Measurements from ENCODE around the gene ZNF467. TPM values are rescaled to one million over a fixed set of nuclear protein-coding genes. Genes with fewer than 3 reads are reported as not detected.

ZNF467 gene
- total and polyA plus RNA-seq, 4 experiments from 2014 or later = 1.2 to 3.9 (median 2.5) TPM

DNA sequence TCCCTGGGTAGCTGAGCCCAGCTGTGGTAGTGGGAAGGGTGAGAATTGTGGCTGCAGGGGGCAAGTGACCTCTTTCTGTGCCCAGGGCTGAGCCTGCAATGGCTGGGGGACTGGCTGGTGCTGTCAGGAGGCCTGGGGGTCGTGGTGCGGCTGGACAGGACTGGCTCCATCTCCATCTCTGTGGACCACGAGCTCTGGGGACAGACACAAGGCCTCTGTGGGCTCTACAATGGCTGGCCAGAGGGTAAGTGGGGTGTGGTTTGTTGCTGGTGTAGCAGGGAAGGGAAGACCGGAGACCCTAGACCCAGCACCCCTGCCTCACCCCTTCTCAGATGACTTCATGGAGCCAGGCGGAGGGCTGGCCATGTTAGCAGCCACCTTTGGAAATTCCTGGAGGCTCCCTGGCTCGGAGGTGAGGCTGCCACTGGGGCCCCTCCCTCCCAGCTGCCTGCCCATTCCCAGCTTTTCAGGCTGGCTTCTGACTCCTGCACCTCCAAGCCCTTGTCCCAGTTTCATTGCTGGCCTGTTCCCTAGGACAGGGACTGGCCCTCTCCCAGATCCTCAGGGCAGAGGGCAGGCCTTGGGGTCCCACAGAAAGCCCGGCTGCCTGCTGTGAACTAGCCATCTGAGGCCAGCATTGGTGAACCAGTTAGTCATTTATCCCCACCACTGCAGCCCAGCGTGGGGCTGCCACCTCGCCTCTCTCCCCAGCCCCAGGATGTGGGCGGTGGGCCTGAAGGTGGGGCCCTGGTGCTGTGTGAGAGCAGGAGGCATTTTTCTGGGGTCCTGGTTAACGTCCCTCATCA is 5.5 kb upstream of the ZNF467 start:
- intact Hi-C loops (cut with micrococcal nuclease) = no loop called here
- Mint-ChIP-seq H3K27me3 (no peaks in the 10 kb centered on the region), H3K27ac (no peak overlapping the region), H3K4me3 (no peak overlapping the region), H3K36me3 (no peaks in the 10 kb centered on the region), H3K9me3 (no peaks in the 10 kb centered on the region), H3K4me1 (peaks cover 3 to 12% (median 4%) of the 10 kb centered on the region in 4 donors)
- Histone ChIP-seq H3K4me3 (ENCODE audit: low read length in 2 of 2) (no peak overlapping the region), H3K9me3 (ENCODE audit: control insufficient read depth in 1 of 2, low read length in 2 of 2) (no peaks in the 10 kb centered on the region), H3K4me1 (ENCODE audit: insufficient read depth, low read length) (peaks cover 8% of the 10 kb centered on the region), H3K27ac (ENCODE audit: low read depth, low read length) (no peak overlapping the region), H3K27me3 (ENCODE audit: insufficient read depth, low read length) (no peaks in the 10 kb centered on the region), H3K36me3 (ENCODE audit: insufficient read depth, low read length) (no peaks in the 10 kb centered on the region)
- POLR2A ChIA-PET (ENCODE audit: partially characterized antibody) = no interaction called here
- CTCF ChIA-PET (ENCODE audit: partially characterized antibody) = no interaction called here
- no peak for DNase-seq

DNA sequence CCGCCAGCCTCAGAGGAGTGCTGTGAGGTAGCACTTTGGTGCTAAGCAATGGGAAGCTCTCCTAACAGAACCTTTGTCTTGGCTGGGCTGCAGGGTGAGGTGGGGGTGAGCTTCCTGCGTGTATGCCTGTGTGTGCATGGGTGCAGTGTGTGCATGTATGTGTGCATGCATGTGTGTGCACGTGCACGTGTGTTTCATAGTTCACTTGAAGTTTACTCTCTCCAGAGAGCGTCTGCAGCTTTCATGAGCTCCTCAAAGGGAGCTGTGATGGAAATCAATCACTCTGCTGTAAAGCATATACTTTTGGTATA is 4.9 kb upstream of the ZNF467 start:
- Mint-ChIP-seq H3K9me3 (no peaks in the 10 kb centered on the region), H3K27me3 (no peaks in the 10 kb centered on the region), H3K27ac (no peak overlapping the region), H3K36me3 (no peaks in the 10 kb centered on the region), H3K4me3 (peak overlapping the region in 1 of 8 donors; percentile 15), H3K4me1 (peaks cover 3 to 12% (median 4%) of the 10 kb centered on the region in 4 donors)
- intact Hi-C loops (cut with micrococcal nuclease) = no loop called here
- H3K27me3 ChIP-seq (ENCODE audit: insufficient read depth, low read length) = no peaks in the 10 kb centered on the region
- H3K27ac ChIP-seq (ENCODE audit: low read depth, low read length) = no peak overlapping the region
- H3K36me3 ChIP-seq (ENCODE audit: insufficient read depth, low read length) = no peaks in the 10 kb centered on the region
- H3K4me1 ChIP-seq (ENCODE audit: insufficient read depth, low read length) = peaks cover 8% of the 10 kb centered on the region
- ChIA-PET CTCF (ENCODE audit: partially characterized antibody) (no interaction called here), POLR2A (ENCODE audit: partially characterized antibody) (no interaction called here)
- DNase-seq = no peak
- no peaks in the 10 kb centered on the region for H3K9me3 ChIP-seq (ENCODE audit: control insufficient read depth in 1 of 2, low read length in 2 of 2)
- no peak overlapping the region for H3K4me3 ChIP-seq (ENCODE audit: low read length in 2 of 2)

DNA sequence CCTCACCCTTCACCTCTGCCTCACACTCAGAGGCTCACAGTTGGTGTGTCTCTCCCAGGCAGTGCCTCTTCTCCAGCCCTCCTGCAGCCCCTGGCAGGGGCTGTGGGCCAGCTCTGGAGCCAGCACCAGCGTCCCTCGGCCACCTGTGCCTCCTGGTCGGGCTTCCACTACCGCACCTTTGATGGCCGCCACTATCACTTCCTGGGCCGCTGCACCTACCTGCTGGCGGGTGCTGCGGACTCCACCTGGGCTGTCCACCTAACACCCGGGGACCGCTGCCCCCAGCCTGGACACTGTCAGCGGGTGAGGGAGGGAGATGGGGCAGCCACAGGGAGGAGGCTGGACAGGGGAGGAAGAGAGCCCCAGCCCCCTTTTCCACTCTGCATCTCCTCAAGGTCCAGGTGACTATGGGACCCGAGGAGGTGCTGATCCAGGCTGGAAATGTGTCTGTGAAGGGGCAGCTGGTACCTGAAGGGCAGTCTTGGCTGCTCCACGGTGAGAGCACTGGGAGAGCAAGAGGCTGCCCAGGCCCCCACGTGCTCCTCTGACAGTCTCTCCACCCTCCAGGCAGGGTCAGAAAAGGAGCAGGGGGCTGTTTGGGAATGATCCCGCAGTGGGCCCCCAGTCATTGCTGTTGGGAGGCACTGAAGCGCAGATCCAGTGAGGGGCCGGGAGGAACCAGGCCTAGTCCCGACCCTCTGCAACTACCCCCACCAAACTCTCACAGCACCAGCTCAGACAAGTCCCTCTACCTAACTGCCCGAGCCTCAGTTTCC is 4.4 kb upstream of the ZNF467 start:
- no peak overlapping the region for H3K4me3 ChIP-seq (ENCODE audit: low read length in 2 of 2)
- H3K27ac ChIP-seq (ENCODE audit: low read depth, low read length) = no peak overlapping the region
- peaks cover 3 to 12% (median 5%) of the 10 kb centered on the region in 4 donors for H3K4me1 Mint-ChIP-seq
- intact Hi-C loops (cut with micrococcal nuclease) = no loop called here
- H3K36me3 ChIP-seq (ENCODE audit: insufficient read depth, low read length) = no peaks in the 10 kb centered on the region
- no peaks in the 10 kb centered on the region for H3K9me3 Mint-ChIP-seq
- no peak for DNase-seq
- H3K27me3 Mint-ChIP-seq = no peaks in the 10 kb centered on the region
- CTCF ChIA-PET (ENCODE audit: partially characterized antibody) = no interaction called here
- no peaks in the 10 kb centered on the region for H3K36me3 Mint-ChIP-seq
- POLR2A ChIA-PET (ENCODE audit: partially characterized antibody) = no interaction called here
- H3K9me3 ChIP-seq (ENCODE audit: control insufficient read depth in 1 of 2, low read length in 2 of 2) = no peaks in the 10 kb centered on the region
- no peaks in the 10 kb centered on the region for H3K27me3 ChIP-seq (ENCODE audit: insufficient read depth, low read length)
- peak overlapping the region in 1 of 7 donors; percentile 40 for H3K27ac Mint-ChIP-seq
- H3K4me1 ChIP-seq (ENCODE audit: insufficient read depth, low read length) = peaks cover 8% of the 10 kb centered on the region
- peak overlapping the region in 1 of 8 donors; percentile 15 for H3K4me3 Mint-ChIP-seq

DNA sequence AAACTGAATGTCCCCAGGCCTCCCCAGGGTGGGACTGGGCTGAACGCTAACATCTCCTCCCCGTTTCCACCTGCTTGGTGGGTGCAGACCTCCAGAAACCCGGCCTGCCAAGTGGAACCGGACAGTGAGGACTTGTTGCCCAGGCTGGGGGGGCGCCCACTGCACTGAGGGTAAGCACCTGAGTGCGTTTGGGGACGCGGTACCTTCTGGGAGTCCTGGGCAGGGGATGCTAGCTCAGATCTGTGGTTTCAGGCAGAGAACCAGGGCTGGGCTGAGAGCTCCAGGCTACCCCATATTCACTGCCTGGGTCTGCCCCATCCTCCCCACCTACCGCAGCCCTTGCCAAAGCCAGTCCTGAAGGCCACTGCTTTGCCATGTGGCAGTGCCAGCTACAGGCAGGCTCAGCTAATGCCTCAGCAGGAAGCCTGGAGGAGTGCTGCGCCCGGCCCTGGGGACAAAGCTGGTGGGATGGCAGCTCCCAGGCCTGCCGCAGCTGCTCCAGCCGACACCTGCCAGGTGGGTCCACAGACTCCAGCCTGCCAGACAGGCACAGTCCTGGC is 3.5 kb upstream of the ZNF467 start:
- Histone ChIP-seq H3K27me3 (ENCODE audit: insufficient read depth, low read length) (no peaks in the 10 kb centered on the region), H3K36me3 (ENCODE audit: insufficient read depth, low read length) (no peaks in the 10 kb centered on the region), H3K27ac (ENCODE audit: low read depth, low read length) (no peak overlapping the region), H3K4me3 (ENCODE audit: low read length in 2 of 2) (no peak overlapping the region), H3K9me3 (ENCODE audit: control insufficient read depth in 1 of 2, low read length in 2 of 2) (no peaks in the 10 kb centered on the region), H3K4me1 (ENCODE audit: insufficient read depth, low read length) (peaks cover 8% of the 10 kb centered on the region)
- H3K4me3 Mint-ChIP-seq = no peak overlapping the region
- intact Hi-C loops (cut with micrococcal nuclease) = no loop called here
- H3K4me1 Mint-ChIP-seq = peaks cover 3 to 12% (median 5%) of the 10 kb centered on the region in 4 donors
- ChIA-PET POLR2A (ENCODE audit: partially characterized antibody) (no interaction called here), CTCF (ENCODE audit: partially characterized antibody) (no interaction called here)
- DNase-seq = no peak
- no peaks in the 10 kb centered on the region for H3K9me3 Mint-ChIP-seq
- H3K36me3 Mint-ChIP-seq = no peaks in the 10 kb centered on the region
- H3K27me3 Mint-ChIP-seq = no peaks in the 10 kb centered on the region
- no peak overlapping the region for H3K27ac Mint-ChIP-seq

DNA sequence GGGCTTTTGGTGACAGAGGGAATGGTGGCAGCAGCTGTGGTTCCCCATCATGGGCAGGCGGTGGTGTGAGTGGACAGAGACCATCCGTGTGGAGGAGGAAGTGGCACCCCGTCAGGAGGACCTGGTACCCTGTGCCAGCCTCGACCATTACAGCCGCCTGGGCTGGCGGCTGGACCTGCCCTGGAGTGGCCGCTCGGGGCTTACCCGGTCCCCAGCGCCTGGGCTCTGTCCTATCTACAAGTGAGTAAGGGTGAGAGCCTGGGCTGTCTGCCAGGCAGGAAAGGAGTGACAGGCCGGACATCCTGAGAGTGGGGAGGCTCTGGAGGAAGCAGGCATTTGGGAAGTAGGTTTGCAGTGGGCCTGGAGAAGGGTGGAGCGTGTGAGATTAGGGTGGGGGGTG is 2.9 kb upstream of the ZNF467 start:
- DNase-seq = no peak
- intact Hi-C loops (cut with micrococcal nuclease) = no loop called here
- H3K27ac Mint-ChIP-seq = no peak overlapping the region
- Histone ChIP-seq H3K36me3 (ENCODE audit: insufficient read depth, low read length) (no peaks in the 10 kb centered on the region), H3K4me3 (ENCODE audit: low read length in 2 of 2) (no peak overlapping the region), H3K9me3 (ENCODE audit: control insufficient read depth in 1 of 2, low read length in 2 of 2) (no peaks in the 10 kb centered on the region), H3K4me1 (ENCODE audit: insufficient read depth, low read length) (peaks cover 10% of the 10 kb centered on the region), H3K27ac (ENCODE audit: low read depth, low read length) (no peak overlapping the region), H3K27me3 (ENCODE audit: insufficient read depth, low read length) (no peaks in the 10 kb centered on the region)
- no peak overlapping the region for H3K4me3 Mint-ChIP-seq
- H3K9me3 Mint-ChIP-seq = no peaks in the 10 kb centered on the region
- peaks cover 2 to 12% (median 4%) of the 10 kb centered on the region in 4 donors for H3K4me1 Mint-ChIP-seq
- H3K27me3 Mint-ChIP-seq = no peaks in the 10 kb centered on the region
- ChIA-PET CTCF (ENCODE audit: partially characterized antibody) (no interaction called here), POLR2A (ENCODE audit: partially characterized antibody) (interaction anchor here (0.6 kb wide), 1 partner anchor 1856 kb away, joined by 3 read pairs; no protein-coding TSS in a partner anchor)
- no peaks in the 10 kb centered on the region for H3K36me3 Mint-ChIP-seq

DNA sequence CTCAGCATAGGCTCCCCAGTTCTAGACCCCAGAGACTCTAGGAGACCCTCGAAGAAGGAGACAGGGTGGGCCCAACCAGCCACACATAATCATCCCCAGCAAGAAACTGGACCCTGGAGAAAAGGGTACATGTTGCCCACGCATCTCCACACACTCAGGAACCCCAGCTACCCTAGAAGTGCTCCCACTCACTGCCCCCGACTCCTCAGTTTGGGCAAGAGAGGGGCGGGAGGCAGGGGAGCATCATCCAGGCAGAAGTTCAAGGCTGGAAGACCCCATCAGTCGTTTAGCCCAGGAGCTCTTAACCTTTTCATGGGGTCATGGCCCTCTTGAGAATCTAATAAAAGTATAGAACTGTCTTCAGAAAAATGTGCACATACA is 1.8 kb upstream of the ZNF467 start:
- CTCF ChIA-PET (ENCODE audit: partially characterized antibody) = no interaction called here
- Histone ChIP-seq H3K36me3 (ENCODE audit: insufficient read depth, low read length) (no peaks in the 10 kb centered on the region), H3K4me1 (ENCODE audit: insufficient read depth, low read length) (peaks cover 16% of the 10 kb centered on the region), H3K9me3 (ENCODE audit: control insufficient read depth in 1 of 2, low read length in 2 of 2) (no peaks in the 10 kb centered on the region), H3K27me3 (ENCODE audit: insufficient read depth, low read length) (no peaks in the 10 kb centered on the region), H3K27ac (ENCODE audit: low read depth, low read length) (no peak overlapping the region), H3K4me3 (ENCODE audit: low read length in 2 of 2) (no peak overlapping the region)
- Mint-ChIP-seq H3K27me3 (no peaks in the 10 kb centered on the region), H3K9me3 (no peaks in the 10 kb centered on the region), H3K4me3 (peak overlapping the region in 2 of 8 donors; percentile 59 to 69), H3K36me3 (no peaks in the 10 kb centered on the region), H3K4me1 (peaks cover 3 to 17% (median 5%) of the 10 kb centered on the region in 4 donors), H3K27ac (peak overlapping the region in 2 of 7 donors; percentile 29 to 59)
- intact Hi-C loops (cut with micrococcal nuclease) = no loop called here
- POLR2A ChIA-PET (ENCODE audit: partially characterized antibody) = no interaction called here
- DNase-seq = no peak
